BJ (cell line): Measurements from ENCODE around the gene RPL10A. TPM values are rescaled to one million over a fixed set of nuclear protein-coding genes. Genes with fewer than 3 reads are reported as not detected.
A peak's percentile ranks its signal among the peaks of the same experiment; 100 is the strongest.

ENCODE experiments used
- CTCF ChIA-PET: fragments of 350-600 bp; formaldehyde crosslinking; extraction: SDS; loops from one replicate; lab custom pipeline; 2021; ENCODE audit warnings: antibody characterized with exemption, inconsistent platforms; lab: Yijun Ruan, JAX
- POLR2A ChIA-PET: fragments of 300-600 bp; sonication (Branson Sonifier 250); formaldehyde crosslinking; extraction: SDS; loops from one replicate; lab custom pipeline; 2021; ENCODE audit warnings: antibody characterized with exemption; lab: Charles Lee
- DNase-seq: peaks from one replicate; pipeline ENCODE4 v3.0.0-alpha.2; 2011; ENCODE audit warnings: low read depth
- H3K27me3 ChIP-seq: 2 replicates; pipeline ENCODE4 v1.6.0; 2011; ENCODE audit warnings: low read length; ENCODE audit not compliant: control insufficient read depth, insufficient read depth
- H3K36me3 ChIP-seq: 2 replicates; pipeline ENCODE4 v1.5.1; 2011; ENCODE audit warnings: low read length; ENCODE audit not compliant: control insufficient read depth, insufficient read depth
- H3K4me3 ChIP-seq: 2 replicates; pipeline ENCODE4 v1.5.1; 2011; ENCODE audit warnings: low read depth, mild to moderate bottlenecking, control low read depth, low read length
- polyA plus RNA-seq: library from polyadenylated mRNA; depleted of rRNA; stranded (reverse); fragments of >200 nt; gene quantifications from 2 replicates; pipeline ENCODE4 v1.2.3, GENCODE V29; 2011
- TF ChIP-seq, protein P1 (sequence below): IDR thresholded peaks from 2 replicates; pipeline ENCODE4 v1.5.1; 2011; ENCODE audit warnings: low read depth, mild to moderate bottlenecking, control low read depth, inconsistent platforms, low read length, moderate library complexity; ENCODE audit not compliant: insufficient read depth

Gene RPL10A
- polyA plus RNA-seq, 1 experiment: 2,524 TPM

DNA sequence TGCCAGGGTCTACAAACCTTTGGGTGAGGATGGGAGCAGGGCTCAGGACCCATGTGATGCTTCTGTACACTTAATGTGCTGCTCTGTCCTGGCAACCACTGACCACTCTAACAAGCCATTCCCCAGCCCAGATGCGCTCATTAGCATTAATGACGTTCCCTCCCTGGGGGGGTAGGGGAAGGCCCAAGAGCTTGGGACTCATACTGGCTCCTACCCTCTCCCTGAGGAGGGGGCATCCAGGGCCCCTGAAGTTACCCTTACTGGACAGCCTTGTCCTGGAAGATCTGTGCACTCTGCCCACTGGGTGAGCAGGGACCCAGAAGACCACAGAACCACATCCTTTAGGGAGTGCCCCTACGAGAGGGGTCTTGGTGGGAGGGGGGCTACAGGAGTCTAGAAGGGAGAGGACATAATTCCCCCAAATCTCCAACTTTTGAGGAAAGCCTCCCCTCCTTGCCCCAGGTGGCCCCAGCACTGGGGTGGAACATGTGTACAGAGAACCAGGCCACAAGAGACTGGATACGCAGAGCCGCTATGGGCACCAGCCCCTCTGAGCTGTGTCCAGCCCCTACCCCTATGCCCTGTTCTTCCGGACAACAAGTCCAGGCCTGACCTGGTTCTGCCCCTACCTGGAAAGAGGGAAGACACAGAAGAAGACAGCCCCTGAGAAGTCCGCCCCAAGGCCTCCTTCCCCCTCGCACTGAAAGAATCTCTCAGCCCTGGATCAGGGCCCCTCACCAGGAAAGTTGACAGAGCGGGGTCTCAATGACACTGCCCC, 27.2 kb downstream of the RPL10A start:
- Histone ChIP-seq H3K36me3 (peaks cover 1% of the 10 kb centered on the region; the same call in 1 of the 2 replicates), H3K4me3 (peak overlapping the region; percentile 72), H3K27me3 (no peaks in the 10 kb centered on the region)
- POLR2A ChIA-PET: no interaction called here
- no peak for DNase-seq
- CTCF ChIA-PET: interaction anchor here (0.6 to 1.5 kb wide), 5 partner anchors 18 to 177 kb away, joined by 3 to 5 read pairs (median 3); no protein-coding TSS in a partner anchor
- TF ChIP-seq, protein P1, sequence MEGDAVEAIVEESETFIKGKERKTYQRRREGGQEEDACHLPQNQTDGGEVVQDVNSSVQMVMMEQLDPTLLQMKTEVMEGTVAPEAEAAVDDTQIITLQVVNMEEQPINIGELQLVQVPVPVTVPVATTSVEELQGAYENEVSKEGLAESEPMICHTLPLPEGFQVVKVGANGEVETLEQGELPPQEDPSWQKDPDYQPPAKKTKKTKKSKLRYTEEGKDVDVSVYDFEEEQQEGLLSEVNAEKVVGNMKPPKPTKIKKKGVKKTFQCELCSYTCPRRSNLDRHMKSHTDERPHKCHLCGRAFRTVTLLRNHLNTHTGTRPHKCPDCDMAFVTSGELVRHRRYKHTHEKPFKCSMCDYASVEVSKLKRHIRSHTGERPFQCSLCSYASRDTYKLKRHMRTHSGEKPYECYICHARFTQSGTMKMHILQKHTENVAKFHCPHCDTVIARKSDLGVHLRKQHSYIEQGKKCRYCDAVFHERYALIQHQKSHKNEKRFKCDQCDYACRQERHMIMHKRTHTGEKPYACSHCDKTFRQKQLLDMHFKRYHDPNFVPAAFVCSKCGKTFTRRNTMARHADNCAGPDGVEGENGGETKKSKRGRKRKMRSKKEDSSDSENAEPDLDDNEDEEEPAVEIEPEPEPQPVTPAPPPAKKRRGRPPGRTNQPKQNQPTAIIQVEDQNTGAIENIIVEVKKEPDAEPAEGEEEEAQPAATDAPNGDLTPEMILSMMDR: no peak

- Histone ChIP-seq H3K4me3 (peak overlapping the region; percentile 72), H3K36me3 (peaks cover 1% of the 10 kb centered on the region; the same call in 1 of the 2 replicates), H3K27me3 (no peaks in the 10 kb centered on the region)
- ChIA-PET CTCF (interaction anchor here (0.6 to 1.5 kb wide), 7 partner anchors 10 to 168 kb away, joined by 3 to 5 read pairs (median 3); no protein-coding TSS in a partner anchor), POLR2A (interaction anchor here (0.6 to 0.7 kb wide), 4 partner anchors 24 to 1035 kb away, joined by 3 to 4 read pairs (median 4); no protein-coding TSS in a partner anchor)
- no peak for DNase-seq
- TF ChIP-seq, protein P1: peak; percentile 11; the same call in 1 of the 2 replicates
Observed at GRCh38 chr6:35496036-35496840, 28.0 kb downstream of the RPL10A start.

GRCh38 chr6:35496841-35497570, 28.8 kb downstream of the RPL10A start, which contains the start of gene TEAD3:
TSS of gene TEAD3 (minus strand) at chr6:35497079.
- Histone ChIP-seq H3K4me3 (peak within 1 kb of the TSS; percentile 72), H3K36me3 (peaks cover 1% of the 10 kb centered on the region; the same call in 1 of the 2 replicates), H3K27me3 (no peaks in the 10 kb centered on the region)
- TF ChIP-seq, protein P1: no peak
- POLR2A ChIA-PET: interaction anchor here (0.6 to 0.7 kb wide), 6 partner anchors 24 to 1288 kb away, joined by 3 to 4 read pairs (median 4); no protein-coding TSS in a partner anchor
- no peak for DNase-seq
- CTCF ChIA-PET: interaction anchor here (0.6 to 1.7 kb wide), 8 partner anchors 9 to 169 kb away, joined by 3 to 8 read pairs (median 3); partner anchors contain the start of gene RPL10A

- CTCF ChIA-PET: interaction anchor here (0.8 to 1.7 kb wide), 4 partner anchors 8 to 46 kb away, joined by 3 to 8 read pairs (median 3); partner anchors contain the start of genes FANCE and RPL10A
Observed at GRCh38 chr6:35497571-35498421, 29.6 kb downstream of the RPL10A start.

More at GRCh38 chr6:35497571-35498421, 29.6 kb downstream of the RPL10A start:
- peak; percentile 39 for DNase-seq
- Histone ChIP-seq H3K36me3 (peaks cover 1% of the 10 kb centered on the region; the same call in 1 of the 2 replicates), H3K4me3 (peak overlapping the region; percentile 72), H3K27me3 (no peaks in the 10 kb centered on the region)
- TF ChIP-seq, protein P1: peak; percentile 14; the same call in 1 of the 2 replicates
- POLR2A ChIA-PET: interaction anchor here (0.6 kb wide), 2 partner anchors 68 to 1288 kb away, joined by 3 to 4 read pairs; no protein-coding TSS in a partner anchor
